Stimulated activated CD4-positive, alpha-beta T cell treated with anti-CD3 and anti-CD28 coated beads, Interleukin-4, amount 100 ng/mL, for 4 hours (primary cell): ENCODE data around the gene PPFIBP1.

Experiments
- DNase-seq, 2 experiments: peaks; one replicate each; pipeline ENCODE4 v3.0.0-alpha.2; 2020

PPFIBP1 gene

DNA sequence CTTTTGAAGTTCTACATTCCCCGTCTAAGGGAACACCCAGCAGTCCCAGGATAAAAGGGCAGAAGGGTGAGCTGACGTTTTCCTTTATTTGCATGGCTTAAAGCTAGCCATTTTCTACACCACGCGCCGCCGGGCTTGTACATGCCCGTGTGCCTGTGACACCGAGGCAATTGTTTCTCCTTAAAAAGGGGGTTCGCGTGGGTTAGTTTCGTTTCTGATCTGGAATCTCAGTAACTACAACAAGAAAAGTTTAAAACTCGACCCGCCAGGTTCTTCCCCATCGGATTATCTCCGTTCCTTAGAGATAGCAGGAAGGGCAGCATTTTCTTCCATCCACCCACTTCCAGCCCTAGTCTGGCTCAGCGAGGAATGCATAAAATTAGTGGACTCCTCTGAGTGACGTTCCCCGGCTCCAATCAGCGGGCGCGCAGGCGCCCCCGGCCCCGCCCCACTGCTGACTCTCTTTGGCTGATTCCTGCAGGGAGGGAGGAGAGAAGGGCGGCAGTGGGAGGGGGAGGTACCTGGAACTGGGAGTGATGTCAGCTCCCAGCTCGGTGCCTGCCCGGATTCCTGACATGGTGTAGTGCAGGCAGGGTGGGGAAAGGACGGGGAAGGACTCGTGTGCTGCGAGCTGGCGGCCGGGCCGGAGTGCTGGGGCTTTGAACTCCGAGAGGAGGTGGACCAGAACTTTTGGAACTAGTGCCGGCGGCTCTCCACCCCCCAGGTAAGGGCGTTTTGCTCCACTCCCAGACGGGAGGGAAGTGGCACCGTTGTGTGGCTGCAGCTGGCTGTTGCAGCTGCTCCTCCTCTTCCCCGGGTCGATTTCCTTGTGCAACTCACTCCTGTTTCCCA, at the start of gene PPFIBP1:
Gene PPFIBP1 (plus strand): TSS at position 565 of the 852 bp plus-strand sequence. CDS start 109,191 bp downstream, outside the sequence.
- peak; percentile 97 to 99 for DNase-seq

GRCh38 chr12:27474344-27474743, 49.7 kb upstream of the PPFIBP1 start:
- no peak for DNase-seq

DNA sequence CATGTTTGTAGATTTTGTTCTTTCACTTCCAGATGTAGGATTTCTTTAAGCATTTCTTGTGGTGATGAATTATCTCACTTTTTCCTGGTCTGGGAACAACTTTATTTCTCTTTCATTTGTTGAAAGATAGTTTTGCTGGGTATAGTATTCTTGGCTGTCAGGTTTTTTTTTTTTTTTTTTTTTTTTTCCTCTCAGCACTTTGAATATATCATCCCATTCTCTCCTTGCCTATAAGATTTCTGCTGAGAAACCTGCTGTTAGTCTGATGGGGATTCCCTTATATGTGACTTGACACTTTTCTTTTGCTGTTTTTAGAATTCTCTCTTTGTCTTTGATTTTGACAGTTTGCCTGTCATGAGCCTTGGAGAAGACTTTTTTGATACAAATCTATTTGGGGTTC, 47.0 kb upstream of the PPFIBP1 start:
- DNase-seq, result no peak

DNA sequence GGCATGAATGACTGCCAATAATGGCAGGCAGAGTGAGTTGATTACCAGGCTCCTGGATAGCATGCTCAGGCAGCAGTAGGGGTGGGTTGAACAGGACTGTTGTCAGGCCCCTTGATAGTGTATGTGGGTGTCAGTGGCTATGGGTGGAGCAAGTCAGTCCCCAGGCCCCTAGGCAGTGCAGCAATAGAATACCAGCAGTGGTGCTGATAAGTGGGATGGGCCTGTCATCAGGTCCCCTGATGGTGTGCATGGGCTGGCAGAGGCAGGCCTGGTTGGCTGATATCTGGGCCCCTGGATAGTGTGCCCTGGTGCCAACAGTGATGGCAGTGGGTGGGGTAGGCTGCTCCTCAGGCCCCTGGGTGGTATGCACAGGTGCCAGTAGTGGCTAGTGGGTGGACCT, 45.1 kb upstream of the PPFIBP1 start:
- DNase-seq, result no peak

- DNase-seq, result no peak
Observed at GRCh38 chr12:27480016-27480415, 44.0 kb upstream of the PPFIBP1 start.

DNA sequence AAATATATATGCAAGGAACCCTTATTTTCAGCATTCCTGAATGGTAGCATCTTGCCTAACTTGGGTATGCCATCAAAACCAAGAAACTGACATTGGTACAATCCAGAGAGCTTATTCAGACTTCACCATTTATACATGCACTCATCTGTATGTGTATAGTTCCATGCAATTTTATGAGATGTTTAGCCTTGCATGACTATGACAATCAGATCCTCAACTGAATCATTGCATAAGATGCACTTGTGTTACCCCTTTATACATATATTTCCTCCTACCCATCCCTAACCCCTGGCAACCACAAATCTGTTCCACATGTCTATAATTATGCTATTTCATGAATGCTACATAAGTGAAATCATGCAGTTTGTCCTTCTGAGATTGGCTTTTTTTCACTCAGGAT, 37.0 kb upstream of the PPFIBP1 start:
- no peak for DNase-seq

- no peak for DNase-seq
Observed at GRCh38 chr12:27488479-27488878, 35.5 kb upstream of the PPFIBP1 start.

DNA sequence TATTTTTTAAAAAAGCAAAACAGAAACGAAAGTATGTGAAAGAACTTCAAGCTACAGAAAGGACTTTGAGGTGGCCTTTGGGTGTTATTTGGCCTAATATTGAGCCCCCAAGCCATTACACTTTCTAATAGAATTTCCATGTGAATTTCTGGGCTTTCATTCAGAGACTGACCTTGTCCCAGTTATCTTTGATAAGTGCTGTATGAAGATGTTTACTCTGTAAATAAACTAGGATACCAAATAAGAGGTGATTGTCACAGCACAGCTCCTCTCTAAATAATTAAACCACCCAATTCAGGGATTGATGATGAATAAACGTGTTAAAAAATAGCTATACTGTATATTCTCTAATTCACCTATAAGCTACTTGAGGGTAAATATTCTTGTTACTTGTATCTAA, 32.8 kb upstream of the PPFIBP1 start:
- no peak for DNase-seq

DNA sequence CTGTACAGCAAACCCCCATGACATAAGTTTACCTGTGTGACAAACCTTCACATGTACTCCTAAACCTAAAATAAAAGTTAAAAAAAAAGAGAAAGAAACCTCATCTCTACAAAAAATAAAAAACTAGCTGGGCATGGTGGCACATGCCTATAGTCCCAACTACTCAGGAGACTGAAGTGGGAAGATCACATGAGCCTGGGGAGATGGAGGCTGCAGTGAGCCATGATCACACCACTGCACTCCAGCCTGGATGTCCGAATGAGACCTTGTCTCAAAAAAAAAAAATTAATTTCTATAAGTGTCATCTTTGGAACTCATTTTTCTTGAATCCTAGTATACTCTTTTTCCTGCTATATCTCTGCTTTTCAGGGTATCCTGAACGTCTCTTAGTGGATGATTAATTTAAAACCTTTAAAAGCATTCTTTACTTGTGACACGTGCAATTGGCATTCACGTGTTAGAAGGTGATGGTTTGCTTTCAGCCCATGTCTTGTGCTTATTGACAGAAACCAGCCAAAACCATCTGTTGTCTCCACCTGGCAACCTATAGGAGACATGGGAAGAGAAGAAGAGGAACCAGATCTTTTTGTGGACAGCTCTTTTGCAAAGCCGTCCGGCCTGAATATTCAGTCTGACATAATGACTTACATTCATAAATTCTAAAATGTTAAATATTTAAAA, 30.6 kb upstream of the PPFIBP1 start:
- no peak for DNase-seq

- DNase-seq, result no peak
Observed at GRCh38 chr12:27497446-27497845, 26.6 kb upstream of the PPFIBP1 start.

DNA sequence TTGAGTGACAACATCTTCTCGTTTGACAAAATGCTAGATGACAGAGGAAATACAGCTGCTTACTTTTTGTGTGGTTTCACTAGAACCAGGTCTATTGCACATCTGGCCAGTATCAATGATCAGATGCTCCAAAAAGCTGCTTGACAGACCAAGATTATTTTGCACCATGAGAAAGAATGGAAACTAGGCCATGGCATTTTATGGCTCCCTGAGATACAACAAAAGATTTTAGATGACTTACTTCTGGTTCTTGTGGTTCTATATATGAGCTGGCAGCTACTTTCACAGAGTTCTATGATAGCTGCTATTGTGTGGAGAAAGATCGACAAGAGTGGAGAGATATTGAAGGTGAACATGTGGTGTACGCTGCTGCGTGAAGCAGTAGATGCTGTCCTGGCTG, 25.9 kb upstream of the PPFIBP1 start:
- no peak for DNase-seq

GRCh38 chr12:27498761-27499160, 25.2 kb upstream of the PPFIBP1 start:
- DNase-seq, result no peak

DNA sequence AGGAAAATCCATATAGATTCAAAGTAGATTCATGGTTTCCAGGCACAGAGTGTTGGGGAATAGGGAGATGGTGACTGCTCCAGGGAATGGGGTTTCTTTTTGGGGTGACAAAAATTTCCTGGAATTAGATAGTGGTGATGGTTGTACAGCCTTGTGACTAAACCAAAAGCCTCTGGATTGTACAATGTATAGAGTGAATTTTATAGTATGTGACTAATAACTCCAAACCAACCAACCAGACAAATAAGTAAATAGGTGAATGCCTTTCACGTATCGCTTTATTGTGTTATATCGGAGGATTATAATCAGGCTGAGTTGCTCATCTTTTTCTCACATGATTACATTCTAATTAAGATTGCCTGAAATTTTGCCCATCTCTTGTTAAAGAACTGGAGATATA, 24.6 kb upstream of the PPFIBP1 start:
- DNase-seq, result no peak

DNA sequence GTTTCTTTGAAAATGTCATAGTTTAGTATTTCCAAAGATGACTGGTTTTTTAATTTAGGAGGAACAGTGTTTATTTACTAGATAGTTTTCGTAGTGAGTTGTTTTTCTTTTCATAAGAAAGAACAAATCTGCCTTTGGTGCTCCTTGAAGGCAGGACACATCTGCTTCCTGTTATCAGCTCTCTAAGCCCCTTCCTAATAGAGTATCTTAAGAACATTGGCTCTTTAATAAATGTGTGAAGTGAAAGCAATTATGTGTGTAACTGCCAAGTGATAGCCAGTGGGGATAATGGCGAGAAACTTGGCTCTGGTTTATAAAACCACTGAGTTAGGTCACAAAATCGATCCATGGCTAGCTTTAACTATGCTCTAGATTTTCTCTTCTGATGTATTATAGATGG, 23.5 kb upstream of the PPFIBP1 start:
- DNase-seq, result no peak

GRCh38 chr12:27502021-27502435, 22.0 kb upstream of the PPFIBP1 start:
- no peak for DNase-seq

DNA sequence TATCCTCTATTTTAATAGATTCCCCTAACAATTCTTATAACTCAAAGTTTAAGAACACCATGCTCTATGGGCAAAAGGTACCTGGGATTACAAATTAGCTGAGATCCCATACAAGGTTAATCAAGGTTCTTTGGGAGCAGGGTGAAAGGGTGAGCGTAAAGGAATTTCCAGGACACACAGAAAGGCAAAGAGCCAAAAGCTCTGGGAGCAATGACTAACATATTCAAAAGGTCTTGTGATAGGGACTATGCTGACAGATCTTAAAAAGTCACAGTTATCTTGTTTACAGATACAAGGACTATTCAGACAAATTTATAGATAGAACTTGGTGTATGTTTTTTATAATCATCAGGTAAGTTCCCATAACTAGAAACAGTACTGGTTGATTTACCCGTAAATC, 19.5 kb upstream of the PPFIBP1 start:
- DNase-seq, result no peak

DNA sequence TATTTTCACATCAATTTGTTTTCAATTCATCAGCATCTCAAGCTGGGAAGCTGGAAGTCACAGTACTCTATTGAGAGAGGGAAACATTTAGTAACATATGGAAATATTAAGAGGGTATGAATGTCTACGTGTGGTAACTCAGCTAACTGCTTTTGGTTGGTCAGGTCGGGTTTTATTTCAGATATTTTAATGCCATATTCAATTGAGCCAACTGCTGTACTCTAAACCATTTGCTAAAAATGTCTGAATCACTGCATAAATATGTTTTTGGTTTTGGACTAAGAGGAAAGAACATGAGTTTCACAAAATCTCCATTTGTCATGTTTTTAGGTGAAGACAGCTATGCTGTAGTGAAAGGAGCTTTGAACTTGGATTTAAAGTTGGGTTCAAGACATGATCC, 18.9 kb upstream of the PPFIBP1 start:
- no peak for DNase-seq

- no peak for DNase-seq
Observed at GRCh38 chr12:27505761-27506160, 18.2 kb upstream of the PPFIBP1 start.

- no peak for DNase-seq
Observed at GRCh38 chr12:27506645-27507189, 17.3 kb upstream of the PPFIBP1 start.

DNA sequence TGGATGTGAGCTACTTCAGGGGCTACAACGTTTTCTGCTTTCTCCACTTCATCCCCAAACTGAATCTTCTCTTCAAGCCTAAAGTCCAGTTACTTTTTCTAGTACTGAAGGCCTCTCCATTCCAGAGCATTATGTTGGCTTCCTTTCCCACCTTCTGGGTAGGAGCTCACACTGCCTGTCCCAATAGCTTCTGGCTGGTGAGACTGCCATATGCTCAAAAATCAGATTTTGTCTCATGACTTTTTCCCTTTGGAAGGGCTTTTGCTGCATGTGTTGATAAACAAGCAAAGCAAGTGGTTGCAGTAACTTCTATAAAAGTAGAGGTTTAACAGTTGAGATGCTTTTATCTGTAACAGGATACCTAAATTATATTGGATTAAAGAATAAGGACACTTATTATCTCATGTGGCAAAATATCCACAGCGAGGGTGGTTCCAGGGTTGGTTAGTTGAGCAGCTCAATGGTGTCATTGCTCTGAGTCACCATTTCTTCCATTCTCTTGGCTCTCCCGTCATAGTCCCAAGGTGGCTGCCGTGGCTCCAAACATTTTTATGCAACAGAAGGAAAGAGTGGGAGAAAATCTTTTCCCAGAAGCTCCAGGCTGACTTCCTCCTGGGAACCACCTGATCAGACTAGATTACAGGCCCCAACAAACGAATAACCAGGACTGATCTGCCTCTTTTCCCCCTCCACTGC, 15.1 kb upstream of the PPFIBP1 start:
- DNase-seq, result no peak

DNA sequence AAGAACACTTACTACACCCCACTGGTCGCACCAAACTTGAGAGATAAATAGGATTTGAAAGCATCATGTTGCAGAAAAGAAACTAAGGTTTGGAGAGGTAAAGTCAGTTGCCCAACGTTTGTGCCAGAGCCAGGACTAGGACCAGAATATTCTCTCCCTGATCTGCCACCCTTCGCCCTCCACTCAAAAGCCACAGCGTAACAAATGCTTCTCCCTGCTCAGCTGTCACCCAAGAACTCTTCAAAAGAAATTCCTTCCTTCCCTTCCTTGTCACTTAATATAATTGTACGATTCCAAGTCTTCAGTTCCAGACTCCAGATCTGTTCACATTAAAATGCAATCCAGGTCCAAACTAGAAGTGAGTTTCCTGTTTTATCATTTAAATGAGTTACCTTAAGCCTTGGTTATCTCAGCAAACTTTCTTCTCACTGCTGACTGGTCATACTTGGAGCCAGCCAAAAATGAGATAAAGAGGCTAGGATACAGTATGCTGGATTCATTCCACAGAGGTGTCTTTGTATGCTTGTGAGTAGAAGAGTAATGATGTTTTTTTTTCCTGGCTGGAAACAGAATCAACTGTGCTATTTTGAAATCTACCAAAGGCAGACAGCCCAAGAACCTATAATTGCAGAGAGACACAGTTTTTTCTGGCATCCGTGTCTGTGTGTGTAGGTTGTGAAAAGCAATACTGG, 12.8 kb upstream of the PPFIBP1 start:
- no peak for DNase-seq

DNA sequence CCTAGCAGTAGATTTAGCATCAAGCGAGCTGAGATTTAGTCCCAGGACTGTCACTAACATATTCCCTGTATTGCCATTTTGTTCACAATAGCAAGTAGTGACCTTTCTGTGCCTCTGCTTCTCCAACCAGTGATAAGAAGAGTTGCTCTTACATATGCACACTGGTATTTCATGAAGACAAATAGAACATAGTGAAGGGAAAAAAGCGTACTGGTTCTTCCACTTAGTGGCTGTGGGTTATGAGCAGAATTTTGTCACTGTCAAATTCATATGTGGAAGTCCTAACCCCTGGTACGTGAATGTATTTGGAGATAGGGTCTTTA, 12.3 kb upstream of the PPFIBP1 start:
- no peak for DNase-seq
